Stimulated activated naive B cell treated with anti-CD40 and anti-IgM and Interleukin-4, amounts not matched to agents 10 μg/mL and 1 μg/mL and 100 μg/mL, for 72 hours (primary cell): ENCODE measurements around the gene OR2AG1.

Source experiments
- ATAC-seq, 2 donors: fragments of 150-1000 bp; cut with Tn5 transposase; replicated peaks; 2 replicates each; pipeline ENCODE4 v1.10.0; 2021; ENCODE audit warnings: moderate library complexity in 1 of 2
- DNase-seq: peaks from one replicate; pipeline ENCODE4 v3.0.0; 2021
- H3K27ac Mint-ChIP-seq: one replicate; pipeline ENCODE4 v1.8.0; 2022; ENCODE audit warnings: mild to moderate bottlenecking, mixed read lengths
- H3K27me3 Mint-ChIP-seq, 2 donors: one replicate each; pipeline ENCODE4 v1.8.0; 2022; ENCODE audit warnings: mixed read lengths in 2 of 2
- H3K36me3 Mint-ChIP-seq, 2 donors: one replicate each; pipeline ENCODE4 v1.8.0; 2022; ENCODE audit warnings: mixed read lengths in 2 of 2, mild to moderate bottlenecking in 1 of 2
- H3K4me1 Mint-ChIP-seq, 2 donors: one replicate each; pipeline ENCODE4 v1.8.0; 2022; ENCODE audit warnings: mixed read lengths in 2 of 2, mild to moderate bottlenecking in 1 of 2
- H3K4me3 Mint-ChIP-seq, 2 donors: one replicate each; pipeline ENCODE4 v1.8.0; 2022; ENCODE audit warnings: mild to moderate bottlenecking in 2 of 2, mixed read lengths in 2 of 2, moderate library complexity in 1 of 2
- H3K9me3 Mint-ChIP-seq, 2 donors: one replicate each; pipeline ENCODE4 v1.8.0; 2022; ENCODE audit warnings: mixed read lengths in 2 of 2, mild to moderate bottlenecking in 1 of 2

The OR2AG1 gene

GRCh38 chr11:6824136-6824823 lies 41.5 kb downstream of the OR2AG1 start:
- ATAC-seq (no peak), DNase-seq (no peak)
- Mint-ChIP-seq H3K9me3 (peaks cover 4 to 5% of the 10 kb centered on the region in 2 donors), H3K4me3 (no peak overlapping the region), H3K36me3 (peaks cover 0 to 3% of the 10 kb centered on the region in 2 donors), H3K27me3 (peaks cover 7 to 25% of the 10 kb centered on the region in 2 donors), H3K27ac (no peak overlapping the region), H3K4me1 (no peaks in the 10 kb centered on the region)

GRCh38 chr11:6825231-6825744 lies 42.5 kb downstream of the OR2AG1 start:
- no peak for DNase-seq
- Mint-ChIP-seq H3K27me3 (peaks cover 3 to 19% of the 10 kb centered on the region in 2 donors), H3K27ac (no peak overlapping the region), H3K36me3 (peaks cover 0 to under 1% of the 10 kb centered on the region in 2 donors), H3K4me3 (no peak overlapping the region), H3K9me3 (peaks cover 0 to 2% of the 10 kb centered on the region in 2 donors), H3K4me1 (no peaks in the 10 kb centered on the region)
- no peak for ATAC-seq

GRCh38 chr11:6828103-6828502 lies 45.3 kb downstream of the OR2AG1 start:
- no peak overlapping the region for H3K27ac Mint-ChIP-seq

GRCh38 chr11:6833356-6833755 lies 50.5 kb downstream of the OR2AG1 start:
- ATAC-seq, result no peak
- no peaks in the 10 kb centered on the region for H3K36me3 Mint-ChIP-seq
- no peak overlapping the region for H3K27ac Mint-ChIP-seq
- DNase-seq, result no peak
- H3K9me3 Mint-ChIP-seq, result no peaks in the 10 kb centered on the region
- peaks cover 11 to 17% of the 10 kb centered on the region in 2 donors for H3K4me1 Mint-ChIP-seq
- H3K27me3 Mint-ChIP-seq, result peaks cover 0 to 6% of the 10 kb centered on the region in 2 donors
- H3K4me3 Mint-ChIP-seq, result no peak overlapping the region

More at GRCh38 chr11:6828103-6828502, 45.3 kb downstream of the OR2AG1 start:
- H3K9me3 Mint-ChIP-seq, result no peaks in the 10 kb centered on the region
- ATAC-seq (no peak), DNase-seq (no peak)
- peaks cover 6 to 11% of the 10 kb centered on the region in 2 donors for H3K4me1 Mint-ChIP-seq
- H3K27me3 Mint-ChIP-seq, result peaks cover 0 to 12% of the 10 kb centered on the region in 2 donors
- H3K36me3 Mint-ChIP-seq, result no peaks in the 10 kb centered on the region
- no peak overlapping the region for H3K4me3 Mint-ChIP-seq

GRCh38 chr11:6834021-6834420 lies 51.2 kb downstream of the OR2AG1 start:
- no peak for DNase-seq
- Mint-ChIP-seq H3K4me1 (peaks cover 11 to 17% of the 10 kb centered on the region in 2 donors), H3K27ac (no peak overlapping the region), H3K4me3 (no peak overlapping the region), H3K9me3 (no peaks in the 10 kb centered on the region), H3K27me3 (no peaks in the 10 kb centered on the region), H3K36me3 (no peaks in the 10 kb centered on the region)
- no peak for ATAC-seq
